A549 (cell line): ENCODE data around the gene SH2D2A. TPM values are rescaled to one million over a fixed set of nuclear protein-coding genes. Genes with fewer than 3 reads are reported as not detected.

ENCODE experiments used
- ATAC-seq, 2 experiments: fragments of 200-7000 bp in 1 of 2; fragments of >200 bp in 1 of 2; cut with Nextera tagmentation in 1 of 2; cut with Tn5 transposase in 1 of 2; 3 replicates each; pipeline versions ENCODE4 v1.8.0 to v1.9.1; 2018 to 2020; ENCODE audit warnings: mild to moderate bottlenecking in 1 of 2, moderate library complexity in 1 of 2
- CTCF ChIA-PET: fragments of 300-600 bp; sonication (Branson Sonifier 250); formaldehyde crosslinking; extraction: SDS; loops from one replicate; lab custom pipeline; 2021; ENCODE audit warnings: antibody characterized with exemption, inconsistent platforms; lab: Yijun Ruan, JAX
- POLR2A ChIA-PET: fragments of 350-600 bp; formaldehyde crosslinking; extraction: SDS; loops from one replicate; lab custom pipeline; 2021; ENCODE audit warnings: antibody characterized with exemption, inconsistent platforms; lab: Yijun Ruan, JAX
- DNase-seq, 2 experiments: peaks; one replicate each; pipeline versions ENCODE4 v3.0.0 to v3.0.0-alpha.2; 2011 to 2016; ENCODE audit warnings: low read depth in 1 of 2, low spot score in 1 of 2
- FAIRE-seq: peaks from 2 replicates; lab custom pipeline; 2011; peaks lifted over from hg19 to GRCh38; lab: Jason Lieb, UNC
- H3K27ac ChIP-seq, 2 experiments: fragments of >200 bp; sonication (Bioruptor Twin); formaldehyde crosslinking; 3 replicates each; pipeline ENCODE4 v1.5.1; 2016 to 2017
- H3K4me1 ChIP-seq: fragments of >200 bp; sonication (Bioruptor Twin); formaldehyde crosslinking; 3 replicates; pipeline ENCODE4 v1.6.1; 2016
- H3K4me2 ChIP-seq: fragments of >200 bp; sonication (Bioruptor Twin); formaldehyde crosslinking; 3 replicates; pipeline ENCODE4 v1.6.1; 2016
- H3K4me3 ChIP-seq: fragments of >200 bp; sonication (Bioruptor Twin); formaldehyde crosslinking; 3 replicates; pipeline ENCODE4 v1.5.1; 2016
- H3K9me3 ChIP-seq: fragments of >200 bp; sonication (Bioruptor Twin); formaldehyde crosslinking; 3 replicates; pipeline ENCODE4 v1.6.1; 2016
- BCL3 ChIP-seq: fragments of >200 bp; sonication (Bioruptor Twin); formaldehyde crosslinking; IDR thresholded peaks from 3 replicates; pipeline ENCODE4 v1.6.1; 2016
- CBX8 ChIP-seq: fragments of 200-600 bp; sonication (generic); IDR thresholded peaks from 2 replicates; pipeline ENCODE4 v1.6.1; 2016
- FOSL2 ChIP-seq, 2 experiments: fragments of 450-650 bp in 1 of 2; fragments of >200 bp in 1 of 2; sonication (Bioruptor Twin) in 1 of 2; formaldehyde crosslinking; IDR thresholded peaks; 2 replicates each; pipeline versions ENCODE4 v1.5.0 to v1.6.1; 2016 to 2020; ENCODE audit warnings: mild to moderate bottlenecking in 1 of 2, moderate library complexity in 1 of 2
- HDAC2 ChIP-seq: fragments of 200-600 bp; sonication (generic); IDR thresholded peaks from 2 replicates; pipeline ENCODE4 v1.6.1; 2016
- HMGXB4 ChIP-seq: fragments of 250-450 bp; sonication (Bioruptor Pico); IDR thresholded peaks from 2 replicates; pipeline ENCODE4 v1.5.0; 2021; ENCODE audit warnings: mild to moderate bottlenecking, moderate library complexity, borderline replicate concordance
- HOXB5 ChIP-seq: fragments of 250-450 bp; sonication (Bioruptor Pico); IDR thresholded peaks from 2 replicates; pipeline ENCODE4 v1.5.0; 2020; ENCODE audit warnings: mild to moderate bottlenecking, moderate library complexity
- JUN ChIP-seq, 2 experiments: fragments of >200 bp; sonication (Bioruptor Twin); formaldehyde crosslinking; IDR thresholded peaks; 2 replicates in 1 of 2; 3 replicates in 1 of 2; pipeline ENCODE4 v1.6.1; 2016 to 2017
- KDM5A ChIP-seq: fragments of 200-600 bp; sonication (generic); IDR thresholded peaks from 2 replicates; pipeline ENCODE4 v1.6.1; 2016; ENCODE audit warnings: antibody characterized with exemption, mild to moderate bottlenecking
- MAFK ChIP-seq: fragments of 450-650 bp; IDR thresholded peaks from 2 replicates; pipeline ENCODE4 v1.6.1; 2014; ENCODE audit not compliant: partially characterized antibody
- MAX ChIP-seq: IDR thresholded peaks from 2 replicates; pipeline ENCODE4 v1.6.1; 2012
- PHF8 ChIP-seq: fragments of 200-600 bp; sonication (generic); IDR thresholded peaks from 2 replicates; pipeline ENCODE4 v1.6.1; 2016; ENCODE audit warnings: low read depth, mild to moderate bottlenecking, antibody characterized with exemption, moderate library complexity, borderline replicate concordance
- POLR2A ChIP-seq: IDR thresholded peaks from 2 replicates; pipeline ENCODE4 v1.6.1; 2012; ENCODE audit warnings: mild to moderate bottlenecking, low read length
- POLR2AphosphoS2 ChIP-seq: conservative IDR thresholded peaks from 2 replicates; pipeline ENCODE4 v1.6.1; 2012; ENCODE audit warnings: low read length, improper control_type of control experiment, inconsistent platforms
- RFX5 ChIP-seq: fragments of 450-650 bp; IDR thresholded peaks from 2 replicates; pipeline ENCODE4 v1.7.1; 2014; ENCODE audit warnings: antibody characterized with exemption, mild to moderate bottlenecking, moderate library complexity
- TP53 ChIP-seq: fragments of 250-450 bp; sonication (Bioruptor Pico); IDR thresholded peaks from 2 replicates; pipeline ENCODE4 v1.5.0; 2021; ENCODE audit warnings: mild to moderate bottlenecking, moderate library complexity
- USF2 ChIP-seq: fragments of 450-650 bp; IDR thresholded peaks from 2 replicates; pipeline ENCODE4 v1.6.1; 2014; ENCODE audit warnings: antibody characterized with exemption
- WGBS: methylation state at CpG from one replicate; pipeline ENCODE4 v1.1.6; 2017; ENCODE audit errors: missing lambda C conversion rate; 5-methylcytosine and 5-hydroxymethylcytosine counted together
- polyA plus RNA-seq, 4 experiments: library from polyadenylated mRNA; depleted of rRNA in 3 of 4; stranded (reverse); fragments of >200 nt; fragmentation: RNase III in 1 of 4; extraction: RNeasy Plus Mini Kit Qiagen cat#74134 plus additional on column Dnase treatment in 1 of 4; gene quantifications; 2 replicates in 3 of 4; 3 replicates in 1 of 4; pipeline ENCODE4 v1.2.3, GENCODE V29; 2011 to 2017

Gene SH2D2A
- polyA plus RNA-seq, 2 of the 4 experiments (the other 2 are of a cell fraction), result 1.6 to 1.8 TPM

GRCh38 chr1:156767879-156768604 is 48.6 kb downstream of the SH2D2A start:
- Histone ChIP-seq H3K9me3 (no peaks in the 10 kb centered on the region), H3K4me3 (peak overlapping the region; percentile 83), H3K27ac (peak overlapping the region; percentile 91 to 94), H3K4me1 (peaks cover 24% of the 10 kb centered on the region), H3K4me2 (peak overlapping the region; percentile 97)
- TF ChIP-seq HMGXB4 (no peak), USF2 (0 out of 2 replicates have a peak, but pooled peaks have one; percentile 7), BCL3 (0 out of 3 replicates have a peak, but pooled peaks have one; percentile 9)
- WGBS, result under 1% methylated on average over 14 of the region's 31 CpGs
- peak; percentile 10 to 35 for ATAC-seq
- no peak for FAIRE-seq
- DNase-seq, result peak in 1 of 2 experiments; percentile 14
- CTCF ChIA-PET, result interaction anchor here (0.6 to 13.3 kb wide), 12 partner anchors 16 to 122 kb away, joined by 3 to 130 read pairs (median 5); partner anchors contain the start of genes HDGF, ISG20L2, METTL25B and MRPL24
- POLR2A ChIA-PET, result interaction anchor here (1.0 to 3.9 kb wide), 9 partner anchors 12 to 92 kb away, joined by 3 to 44 read pairs (median 7); partner anchors contain the start of genes HDGF, ISG20L2, METTL25B and MRPL24

- POLR2A ChIA-PET, result interaction anchor here (0.6 to 3.9 kb wide), 10 partner anchors 9 to 266 kb away, joined by 3 to 44 read pairs (median 6); partner anchors contain the start of genes HDGF, ISG20L2, METTL25B and MRPL24
- WGBS, result 1% methylated on average over 43 of the region's 50 CpGs
- FAIRE-seq (peak; percentile 85), DNase-seq (peak; percentile 90 to 100), ATAC-seq (peak; percentile 97)
- no peaks in the 10 kb centered on the region for H3K9me3 ChIP-seq
- CTCF ChIA-PET, result interaction anchor here (0.7 to 13.3 kb wide), 15 partner anchors 12 to 123 kb away, joined by 3 to 130 read pairs (median 5); partner anchors contain the start of genes HDGF, ISG20L2, METTL25B and MRPL24
- peaks cover 24% of the 10 kb centered on the region for H3K4me1 ChIP-seq
- TF ChIP-seq POLR2A (peak; percentile 22), JUN (IDR thresholded peaks at IDR 0.05) (peak; percentile 49 to 85; a peak in 4 of 5 replicates), HMGXB4 (peak; percentile 100), MAX (peak; percentile 35; the same call in 1 of the 2 replicates), KDM5A (peak; percentile 70), HDAC2 (no peak), RFX5 (0 out of 2 replicates have a peak, but pooled peaks have one; percentile 22), MAFK (no peak), FOSL2 (IDR thresholded peaks at IDR 0.05) (no peak), FOSL2 (CRISPR knock-in tag; IDR thresholded peaks at IDR 0.05) (peak; percentile 26), HOXB5 (no peak), CBX8 (peak; percentile 76; the same call in 1 of the 2 replicates), PHF8 (peak; percentile 100), TP53 (CRISPR knock-in tag) (0 out of 2 replicates have a peak, but pooled peaks have one; percentile 41), POLR2AphosphoS2 (no peak)
- peak within 1 kb of the TSS; percentile 91 to 94 for H3K27ac ChIP-seq
- peak within 1 kb of the TSS; percentile 97 for H3K4me2 ChIP-seq
- H3K4me3 ChIP-seq, result peak within 1 kb of the TSS; percentile 83
These were observed 49.4 kb downstream of the SH2D2A start, which contains the start of gene PRCC for GRCh38 chr1:156767101-156767878. PRCC (plus strand) TSS chr1:156767535; CDS start chr1:156767772, 237 bp downstream.
